IMR-90 (cell line): ENCODE measurements around the gene CNPY3. TPM values are rescaled to one million over a fixed set of nuclear protein-coding genes. Genes with fewer than 3 reads are reported as not detected.

Source experiments
- ATAC-seq: fragments of 200-7000 bp; cut with Tn5 transposase; 2 replicates; pipeline ENCODE4 v1.9.1; 2020; ENCODE audit warnings: low read depth, mild to moderate bottlenecking, moderate library complexity
- BruUV-seq: library from RNA; stranded (reverse); fragments of 400-500 nt; replicated peaks from 2 replicates; lab custom pipeline; 2021; lab: Mats Ljungman, UMichigan
- CTCF ChIA-PET: fragments of 300-600 bp; formaldehyde crosslinking; extraction: SDS; loops from one replicate; lab custom pipeline; 2021; ENCODE audit warnings: antibody characterized with exemption; lab: Yijun Ruan, JAX
- POLR2A ChIA-PET: fragments of 300-600 bp; sonication (Branson Sonifier 250); formaldehyde crosslinking; loops from one replicate; lab custom pipeline; 2022; ENCODE audit warnings: antibody characterized with exemption; ENCODE audit not compliant: unreplicated experiment; lab: Charles Lee
- DNase-seq: peaks from one replicate; pipeline ENCODE4 v3.0.0; 2013
- H2AFZ ChIP-seq: replicated peaks from 2 replicates; pipeline ENCODE3; 2013; ENCODE audit warnings: low read length, mild to moderate bottlenecking; ENCODE audit not compliant: poor library complexity
- H2AK5ac ChIP-seq: 2 replicates; pipeline ENCODE4 v1.6.1; 2013; ENCODE audit warnings: low read depth, low read length, inconsistent platforms
- H2AK9ac ChIP-seq: replicated peaks from 2 replicates; pipeline ENCODE3; 2013; ENCODE audit warnings: mild to moderate bottlenecking, low read depth, low read length, moderate library complexity; ENCODE audit not compliant: poor library complexity
- H2BK120ac ChIP-seq: 2 replicates; pipeline ENCODE4 v1.6.1; 2013; ENCODE audit warnings: low read depth, low read length, inconsistent platforms
- H2BK15ac ChIP-seq: 3 replicates; pipeline ENCODE4 v1.6.1; 2013; ENCODE audit warnings: low read depth, low read length, inconsistent platforms
- H2BK20ac ChIP-seq: 2 replicates; pipeline ENCODE4 v1.6.1; 2013; ENCODE audit warnings: low read depth, mild to moderate bottlenecking, inconsistent platforms, low read length, moderate library complexity
- H2BK5ac ChIP-seq: 2 replicates; pipeline ENCODE4 v1.6.1; 2013; ENCODE audit warnings: mild to moderate bottlenecking, low read depth, low read length, inconsistent platforms; ENCODE audit not compliant: poor library complexity, severe bottlenecking
- H3K14ac ChIP-seq: replicated peaks from 2 replicates; pipeline ENCODE4 v1.6.1; 2013; ENCODE audit warnings: low read depth, low read length, inconsistent platforms
- H3K18ac ChIP-seq: 2 replicates; pipeline ENCODE4 v1.6.1; 2013; ENCODE audit warnings: low read depth, low read length, control low read depth
- H3K23ac ChIP-seq: 2 replicates; pipeline ENCODE4 v1.6.1; 2013; ENCODE audit warnings: low read depth, low read length, inconsistent platforms
- H3K27ac ChIP-seq: 2 replicates; pipeline ENCODE4 v1.5.1; 2013; ENCODE audit warnings: mild to moderate bottlenecking, control low read depth, low read length; ENCODE audit not compliant: insufficient read depth
- H3K27me3 ChIP-seq: 2 replicates; pipeline ENCODE4 v1.6.1; 2013; ENCODE audit warnings: low read length; ENCODE audit not compliant: control insufficient read depth, insufficient read depth
- H3K36me3 ChIP-seq: 2 replicates; pipeline ENCODE4 v1.6.1; 2013; ENCODE audit warnings: low read length, mixed read lengths; ENCODE audit not compliant: control insufficient read depth, insufficient read depth
- H3K4ac ChIP-seq: 2 replicates; pipeline ENCODE4 v1.6.1; 2013; ENCODE audit warnings: low read depth, low read length, inconsistent platforms
- H3K4me1 ChIP-seq: 2 replicates; pipeline ENCODE4 v1.6.1; 2013; ENCODE audit warnings: low read length, mixed read lengths; ENCODE audit not compliant: control insufficient read depth, insufficient read depth
- H3K4me2 ChIP-seq: 2 replicates; pipeline ENCODE4 v1.6.1; 2013; ENCODE audit warnings: low read depth, mild to moderate bottlenecking, control low read depth, low read length, moderate library complexity
- H3K4me3 ChIP-seq: 2 replicates; pipeline ENCODE4 v1.5.1; 2013; ENCODE audit warnings: low read depth, mild to moderate bottlenecking, control low read depth, low read length, moderate library complexity; ENCODE audit not compliant: insufficient read depth
- H3K56ac ChIP-seq: 2 replicates; pipeline ENCODE4 v1.6.1; 2013; ENCODE audit warnings: low read length, inconsistent platforms; ENCODE audit not compliant: insufficient read depth; ENCODE audit errors: extremely low read depth
- H3K79me1 ChIP-seq, 2 experiments: 2 replicates each; pipeline ENCODE4 v1.6.1; 2013; ENCODE audit warnings: low read length in 2 of 2, inconsistent platforms in 1 of 2, low read depth in 1 of 2
- H3K9ac ChIP-seq: 2 replicates; pipeline ENCODE4 v1.6.1; 2013; ENCODE audit warnings: low read depth, low read length, control low read depth
- H3K9me1 ChIP-seq: 2 replicates; pipeline ENCODE4 v1.6.1; 2013; ENCODE audit warnings: low read length, inconsistent platforms; ENCODE audit not compliant: insufficient read depth
- H3K9me3 ChIP-seq: 2 replicates; pipeline ENCODE4 v1.6.1; 2013; ENCODE audit warnings: low read length; ENCODE audit not compliant: control insufficient read depth, insufficient read depth
- H4K20me1 ChIP-seq: 2 replicates; pipeline ENCODE4 v1.6.1; 2013; ENCODE audit warnings: low read length, inconsistent platforms; ENCODE audit not compliant: insufficient read depth
- H4K5ac ChIP-seq: 2 replicates; pipeline ENCODE4 v1.6.1; 2013; ENCODE audit warnings: mild to moderate bottlenecking, low read depth, low read length, control low read depth
- H4K8ac ChIP-seq, 2 experiments: 2 replicates each; pipeline ENCODE4 v1.6.1; 2013; ENCODE audit warnings: low read depth in 2 of 2, low read length in 2 of 2, control low read depth in 1 of 2, inconsistent platforms in 1 of 2
- H4K91ac ChIP-seq: 2 replicates; pipeline ENCODE4 v1.6.1; 2013; ENCODE audit warnings: low read depth, low read length, inconsistent platforms; ENCODE audit not compliant: insufficient read depth
- BHLHE40 ChIP-seq: fragments of 150-350 bp; IDR thresholded peaks from 2 replicates; pipeline ENCODE4 v1.6.1; 2016; ENCODE audit warnings: mild to moderate bottlenecking, low read depth, low read length
- CEBPB ChIP-seq: IDR thresholded peaks from 2 replicates; pipeline ENCODE4 v1.6.1; 2012; ENCODE audit warnings: low read depth, low read length, improper control_type of control experiment
- CHD1 ChIP-seq: IDR thresholded peaks from 2 replicates; pipeline ENCODE4 v1.6.1; 2012; ENCODE audit warnings: low read depth, low read length, improper control_type of control experiment
- FOS ChIP-seq: fragments of 150-350 bp; IDR thresholded peaks from 2 replicates; pipeline ENCODE4 v1.6.1; 2016; ENCODE audit warnings: low read depth, low read length
- MAFK ChIP-seq: IDR thresholded peaks from 2 replicates; pipeline ENCODE4 v1.6.1; 2012; ENCODE audit warnings: low read depth, low read length, improper control_type of control experiment
- MAZ ChIP-seq: IDR thresholded peaks from 2 replicates; pipeline ENCODE4 v1.6.1; 2012; ENCODE audit warnings: low read depth, mild to moderate bottlenecking, low read length, improper control_type of control experiment, moderate library complexity, borderline replicate concordance
- MXI1 ChIP-seq: IDR thresholded peaks from 2 replicates; pipeline ENCODE4 v1.6.1; 2012; ENCODE audit warnings: low read depth, mild to moderate bottlenecking, low read length, moderate library complexity, borderline replicate concordance
- NFE2L2 ChIP-seq: fragments of 150-350 bp; IDR thresholded peaks from 2 replicates; pipeline ENCODE4 v1.6.1; 2016; ENCODE audit warnings: low read depth, mild to moderate bottlenecking, low read length
- POLR2A ChIP-seq: IDR thresholded peaks from 2 replicates; pipeline ENCODE4 v1.6.1; 2012; ENCODE audit warnings: mild to moderate bottlenecking, low read depth, low read length
- RAD21 ChIP-seq: IDR thresholded peaks from 2 replicates; pipeline ENCODE4 v1.6.1; 2012; ENCODE audit warnings: low read length, improper control_type of control experiment
- RCOR1 ChIP-seq: IDR thresholded peaks from 2 replicates; pipeline ENCODE4 v1.6.1; 2012; ENCODE audit warnings: mild to moderate bottlenecking, low read length, improper control_type of control experiment; ENCODE audit not compliant: insufficient replicate concordance
- RFX5 ChIP-seq: IDR thresholded peaks from 2 replicates; pipeline ENCODE4 v1.8.0; 2012; ENCODE audit warnings: low read depth, mild to moderate bottlenecking, low read length, moderate library complexity
- SMC3 ChIP-seq: fragments of 150-350 bp; IDR thresholded peaks from 2 replicates; pipeline ENCODE4 v1.6.1; 2016; ENCODE audit warnings: low read depth, mild to moderate bottlenecking, antibody characterized with exemption, low read length, moderate library complexity
- WGBS, 2 experiments: methylation state at CpG; one replicate each; pipeline versions ENCODE4 v1.1.5 to v1.1.7; 2013; ENCODE audit warnings: missing lambda C conversion rate in 2 of 2; ENCODE audit not compliant: insufficient read length in 1 of 2; ENCODE audit errors: extremely low coverage in 2 of 2; 5-methylcytosine and 5-hydroxymethylcytosine counted together
- dilution Hi-C: fragments of 300-500 bp; cut with HindIII; formaldehyde crosslinking; loops from one replicate; pipeline ENCODE4 v1.14.3; 2018; ENCODE audit warnings: low sequenced_read_pairs; ENCODE audit not compliant: unreplicated experiment
- in situ Hi-C: fragments of 300-500 bp; cut with MboI; formaldehyde crosslinking; loops from 3 replicates; pipeline ENCODE4 v1.14.3; 2019; ENCODE audit warnings: low sequenced_read_pairs, inconsistent platforms, mixed read lengths
- intact Hi-C: fragments of 100-400 bp; cut with micrococcal nuclease; formaldehyde crosslinking; loops from 2 replicates; pipeline ENCODE4 v1.10.0; 2022
- polyA plus RNA-seq, 3 experiments: library from polyadenylated mRNA; depleted of rRNA; stranded (reverse); fragments of >200 nt; gene quantifications; 2 replicates each; pipeline ENCODE4 v1.2.3, GENCODE V29; 2012; ENCODE audit warnings: low replicate concordance in 1 of 3
- total RNA-seq: library from RNA; depleted of rRNA; stranded (reverse); fragments of >200 nt; gene quantifications from 2 replicates; pipeline ENCODE4 v1.2.3, GENCODE V29; 2012
- TF ChIP-seq, protein P1 (sequence below): fragments of 150-350 bp; IDR thresholded peaks from 2 replicates; pipeline ENCODE4 v1.6.1; 2017; ENCODE audit warnings: mild to moderate bottlenecking, antibody characterized with exemption, low read length, low read depth
- TF ChIP-seq, protein P2 (sequence below): conservative IDR thresholded peaks from 2 replicates; pipeline ENCODE4 v1.5.1; 2012; ENCODE audit warnings: mild to moderate bottlenecking, low read depth, low read length, improper control_type of control experiment
- TF ChIP-seq, protein P3 (sequence below): fragments of 150-350 bp; IDR thresholded peaks from 2 replicates; pipeline ENCODE4 v1.6.1; 2016; ENCODE audit warnings: low read depth, mild to moderate bottlenecking, low read length, moderate library complexity, borderline replicate concordance

The CNPY3 gene
- total and polyA plus RNA-seq, 2 of the 4 experiments (the other 2 are of a cell fraction) = 13.3 to 39.2 TPM

DNA sequence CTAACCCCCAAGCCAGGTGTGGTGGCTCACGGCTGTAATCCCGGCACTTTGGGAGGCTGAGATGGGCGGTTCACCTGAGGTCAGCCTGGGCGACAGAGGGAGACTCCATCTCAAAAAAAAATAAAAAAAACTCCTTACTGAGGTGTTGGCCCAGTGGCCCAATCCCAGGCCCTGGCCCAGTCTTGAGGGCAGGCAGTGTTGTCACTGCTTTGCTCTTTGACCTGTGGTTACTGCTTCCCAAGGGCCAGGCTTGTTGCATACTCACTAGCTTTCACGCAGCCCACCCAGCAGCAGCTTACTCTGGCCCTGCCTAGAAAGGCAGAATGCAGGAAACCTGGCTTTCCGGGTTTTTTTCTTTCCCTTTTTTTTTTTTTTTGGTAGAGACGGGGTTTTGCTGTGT is 13.2 kb downstream of the CNPY3 start:
- BruUV-seq = no TSS peak
- no peak overlapping the region for H2BK5ac ChIP-seq
- no peak overlapping the region for H2AK9ac ChIP-seq
- ChIA-PET CTCF (no interaction called here), POLR2A (no interaction called here)
- H3K36me3 ChIP-seq = peaks cover 27% of the 10 kb centered on the region
- H4K20me1 ChIP-seq = no peaks in the 10 kb centered on the region; the same call in 1 of the 2 replicates
- no peak overlapping the region for H3K4ac ChIP-seq
- H4K5ac ChIP-seq = no peak overlapping the region
- H2AFZ ChIP-seq = no peak overlapping the region
- H3K9ac ChIP-seq = no peak overlapping the region
- in situ Hi-C loops (no loop called here), intact Hi-C loops (no loop called here), dilution Hi-C loops (no loop called here)
- no peaks in the 10 kb centered on the region for H3K27me3 ChIP-seq
- no peak overlapping the region for H3K23ac ChIP-seq
- H3K56ac ChIP-seq = no peak overlapping the region
- H2AK5ac ChIP-seq = no peak overlapping the region
- no peaks in the 10 kb centered on the region; the same call in 1 of the 2 replicates for H3K9me1 ChIP-seq
- H2BK20ac ChIP-seq = no peak overlapping the region
- ATAC-seq (no peak), DNase-seq (no peak)
- H4K8ac ChIP-seq = no peak overlapping the region
- no peak overlapping the region for H3K14ac ChIP-seq
- no peaks in the 10 kb centered on the region for H3K9me3 ChIP-seq
- no CpG with 5 or more reads among the region's 7 CpGs for WGBS, 2 experiments
- no peak overlapping the region for H4K91ac ChIP-seq
- peaks cover 6 to 7% of the 10 kb centered on the region in 2 experiments; a peak in 3 of 4 replicates for H3K79me1 ChIP-seq
- H3K4me3 ChIP-seq = no peak overlapping the region
- no peak overlapping the region for H3K27ac ChIP-seq
- TF ChIP-seq CHD1 = no peak
- TF ChIP-seq, protein P1, sequence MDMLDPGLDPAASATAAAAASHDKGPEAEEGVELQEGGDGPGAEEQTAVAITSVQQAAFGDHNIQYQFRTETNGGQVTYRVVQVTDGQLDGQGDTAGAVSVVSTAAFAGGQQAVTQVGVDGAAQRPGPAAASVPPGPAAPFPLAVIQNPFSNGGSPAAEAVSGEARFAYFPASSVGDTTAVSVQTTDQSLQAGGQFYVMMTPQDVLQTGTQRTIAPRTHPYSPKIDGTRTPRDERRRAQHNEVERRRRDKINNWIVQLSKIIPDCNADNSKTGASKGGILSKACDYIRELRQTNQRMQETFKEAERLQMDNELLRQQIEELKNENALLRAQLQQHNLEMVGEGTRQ = no peak
- TF ChIP-seq RCOR1 = no peak
- TF ChIP-seq, protein P2, sequence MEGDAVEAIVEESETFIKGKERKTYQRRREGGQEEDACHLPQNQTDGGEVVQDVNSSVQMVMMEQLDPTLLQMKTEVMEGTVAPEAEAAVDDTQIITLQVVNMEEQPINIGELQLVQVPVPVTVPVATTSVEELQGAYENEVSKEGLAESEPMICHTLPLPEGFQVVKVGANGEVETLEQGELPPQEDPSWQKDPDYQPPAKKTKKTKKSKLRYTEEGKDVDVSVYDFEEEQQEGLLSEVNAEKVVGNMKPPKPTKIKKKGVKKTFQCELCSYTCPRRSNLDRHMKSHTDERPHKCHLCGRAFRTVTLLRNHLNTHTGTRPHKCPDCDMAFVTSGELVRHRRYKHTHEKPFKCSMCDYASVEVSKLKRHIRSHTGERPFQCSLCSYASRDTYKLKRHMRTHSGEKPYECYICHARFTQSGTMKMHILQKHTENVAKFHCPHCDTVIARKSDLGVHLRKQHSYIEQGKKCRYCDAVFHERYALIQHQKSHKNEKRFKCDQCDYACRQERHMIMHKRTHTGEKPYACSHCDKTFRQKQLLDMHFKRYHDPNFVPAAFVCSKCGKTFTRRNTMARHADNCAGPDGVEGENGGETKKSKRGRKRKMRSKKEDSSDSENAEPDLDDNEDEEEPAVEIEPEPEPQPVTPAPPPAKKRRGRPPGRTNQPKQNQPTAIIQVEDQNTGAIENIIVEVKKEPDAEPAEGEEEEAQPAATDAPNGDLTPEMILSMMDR = no peak
- TF ChIP-seq, protein P3, sequence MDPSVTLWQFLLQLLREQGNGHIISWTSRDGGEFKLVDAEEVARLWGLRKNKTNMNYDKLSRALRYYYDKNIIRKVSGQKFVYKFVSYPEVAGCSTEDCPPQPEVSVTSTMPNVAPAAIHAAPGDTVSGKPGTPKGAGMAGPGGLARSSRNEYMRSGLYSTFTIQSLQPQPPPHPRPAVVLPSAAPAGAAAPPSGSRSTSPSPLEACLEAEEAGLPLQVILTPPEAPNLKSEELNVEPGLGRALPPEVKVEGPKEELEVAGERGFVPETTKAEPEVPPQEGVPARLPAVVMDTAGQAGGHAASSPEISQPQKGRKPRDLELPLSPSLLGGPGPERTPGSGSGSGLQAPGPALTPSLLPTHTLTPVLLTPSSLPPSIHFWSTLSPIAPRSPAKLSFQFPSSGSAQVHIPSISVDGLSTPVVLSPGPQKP = no peak
- TF ChIP-seq BHLHE40 = no peak
- no peak for TF ChIP-seq FOS
- TF ChIP-seq NFE2L2 = no peak
- no peak for TF ChIP-seq RFX5
- TF ChIP-seq MXI1 = no peak
- TF ChIP-seq CEBPB = no peak
- TF ChIP-seq MAZ = no peak
- TF ChIP-seq MAFK = no peak
- no peak for TF ChIP-seq POLR2A
- TF ChIP-seq SMC3 = no peak
- TF ChIP-seq RAD21 = no peak
- H3K4me1 ChIP-seq = no peaks in the 10 kb centered on the region
- no peak overlapping the region for H3K18ac ChIP-seq
- no peak overlapping the region for H2BK15ac ChIP-seq
- H2BK120ac ChIP-seq = no peak overlapping the region
- H3K4me2 ChIP-seq = no peak overlapping the region
